Stimulated activated CD8-positive, alpha-beta memory T cell treated with anti-CD3 and anti-CD28 coated beads, Interleukin-15, amount 100 ng/mL, for 48 hours (primary cell): ENCODE results near the gene PNMA6F.
"Not testable (repeated sequence)": the region's sequence is repeated elsewhere in the genome, so short reads cannot be mapped to it uniquely, and the experiment has no call there.

Experiments
- DNase-seq, 2 donors: peaks; one replicate each; pipeline ENCODE4 v3.0.0-alpha.2; 2020; ENCODE audit warnings: low read depth in 2 of 2

PNMA6F gene

GRCh38 chrX:153302796-153303195 is 18.8 kb downstream of the PNMA6F start:
- DNase-seq = no peak

- DNase-seq = no peak
Measured at GRCh38 chrX:153301746-153302145, 19.8 kb downstream of the PNMA6F start.

GRCh38 chrX:153299855-153300254 is 21.7 kb downstream of the PNMA6F start:
- no peak for DNase-seq

GRCh38 chrX:153297376-153297775 is 24.2 kb downstream of the PNMA6F start:
- no peak for DNase-seq

- not testable (repeated sequence) for DNase-seq
Measured at GRCh38 chrX:153293485-153294071, 28.0 kb downstream of the PNMA6F start.

GRCh38 chrX:153288807-153289206 is 32.8 kb downstream of the PNMA6F start:
- DNase-seq = not testable (repeated sequence)

GRCh38 chrX:153285678-153286077 is 35.9 kb downstream of the PNMA6F start:
- DNase-seq = not testable (repeated sequence)

GRCh38 chrX:153283982-153284381 is 37.6 kb downstream of the PNMA6F start:
- not testable (repeated sequence) for DNase-seq

GRCh38 chrX:153281784-153282183 is 39.8 kb downstream of the PNMA6F start:
- not testable (repeated sequence) for DNase-seq

- DNase-seq = not testable (repeated sequence)
Measured at GRCh38 chrX:153279304-153279703, 42.3 kb downstream of the PNMA6F start.

- not testable (repeated sequence) for DNase-seq
Measured at GRCh38 chrX:153276049-153276448, 45.5 kb downstream of the PNMA6F start.

GRCh38 chrX:153275418-153275817 is 46.1 kb downstream of the PNMA6F start:
- not testable (repeated sequence) for DNase-seq

- DNase-seq = not testable (repeated sequence)
Measured at GRCh38 chrX:153272584-153272983, 49.0 kb downstream of the PNMA6F start.

- DNase-seq = not testable (repeated sequence)
Measured at GRCh38 chrX:153272070-153272469, 49.5 kb downstream of the PNMA6F start.
